ENCODE data around the gene CTNNA1.

DNA sequence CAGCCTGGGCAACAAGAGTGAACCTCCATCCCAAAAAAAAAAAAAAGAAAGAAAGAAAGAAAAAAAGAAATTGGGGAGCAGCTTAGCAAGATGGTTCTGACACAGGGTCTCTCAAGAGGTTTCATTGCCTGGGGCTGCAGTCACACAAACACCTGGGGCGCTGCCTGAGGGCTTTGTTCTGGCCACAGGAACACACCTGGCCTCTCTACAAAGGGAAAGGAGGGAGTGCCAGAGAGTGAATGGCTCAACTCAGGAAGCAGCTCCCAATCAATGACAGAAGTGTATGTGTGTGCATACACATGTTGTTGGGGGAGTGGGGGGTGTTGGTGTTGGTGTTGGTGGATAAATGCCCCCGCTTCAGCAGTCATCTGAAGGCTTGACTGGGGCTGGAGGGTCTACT is 32.4 kb upstream of the CTNNA1 start:
- TF ChIP-seq, protein P1, sequence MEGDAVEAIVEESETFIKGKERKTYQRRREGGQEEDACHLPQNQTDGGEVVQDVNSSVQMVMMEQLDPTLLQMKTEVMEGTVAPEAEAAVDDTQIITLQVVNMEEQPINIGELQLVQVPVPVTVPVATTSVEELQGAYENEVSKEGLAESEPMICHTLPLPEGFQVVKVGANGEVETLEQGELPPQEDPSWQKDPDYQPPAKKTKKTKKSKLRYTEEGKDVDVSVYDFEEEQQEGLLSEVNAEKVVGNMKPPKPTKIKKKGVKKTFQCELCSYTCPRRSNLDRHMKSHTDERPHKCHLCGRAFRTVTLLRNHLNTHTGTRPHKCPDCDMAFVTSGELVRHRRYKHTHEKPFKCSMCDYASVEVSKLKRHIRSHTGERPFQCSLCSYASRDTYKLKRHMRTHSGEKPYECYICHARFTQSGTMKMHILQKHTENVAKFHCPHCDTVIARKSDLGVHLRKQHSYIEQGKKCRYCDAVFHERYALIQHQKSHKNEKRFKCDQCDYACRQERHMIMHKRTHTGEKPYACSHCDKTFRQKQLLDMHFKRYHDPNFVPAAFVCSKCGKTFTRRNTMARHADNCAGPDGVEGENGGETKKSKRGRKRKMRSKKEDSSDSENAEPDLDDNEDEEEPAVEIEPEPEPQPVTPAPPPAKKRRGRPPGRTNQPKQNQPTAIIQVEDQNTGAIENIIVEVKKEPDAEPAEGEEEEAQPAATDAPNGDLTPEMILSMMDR (optimal IDR thresholded peaks at IDR 0.05 in 1 of 3, IDR thresholded peaks at IDR 0.05 in 1 of 3, conservative IDR thresholded peaks at IDR 0.05 in 1 of 3; ENCODE audit: extremely low read depth in 1 of 3, insufficient read depth in 2 of 3, low read length in 3 of 3): no peak
- no peak for TF ChIP-seq EZH2 (IDR thresholded peaks at IDR 0.05; ENCODE audit: low read length)

All from keratinocyte (primary cell).